ENCODE data around the gene SLC25A51.
"Not testable (repeated sequence)": the region's sequence is repeated elsewhere in the genome, so short reads cannot be mapped to it uniquely, and the experiment has no call there.

SLC25A51 gene

GRCh38 chr9:37919956-37920335 lies 16.0 kb upstream of the SLC25A51 start:
- DNase-seq (ENCODE audit: low read depth) = no peak

DNA sequence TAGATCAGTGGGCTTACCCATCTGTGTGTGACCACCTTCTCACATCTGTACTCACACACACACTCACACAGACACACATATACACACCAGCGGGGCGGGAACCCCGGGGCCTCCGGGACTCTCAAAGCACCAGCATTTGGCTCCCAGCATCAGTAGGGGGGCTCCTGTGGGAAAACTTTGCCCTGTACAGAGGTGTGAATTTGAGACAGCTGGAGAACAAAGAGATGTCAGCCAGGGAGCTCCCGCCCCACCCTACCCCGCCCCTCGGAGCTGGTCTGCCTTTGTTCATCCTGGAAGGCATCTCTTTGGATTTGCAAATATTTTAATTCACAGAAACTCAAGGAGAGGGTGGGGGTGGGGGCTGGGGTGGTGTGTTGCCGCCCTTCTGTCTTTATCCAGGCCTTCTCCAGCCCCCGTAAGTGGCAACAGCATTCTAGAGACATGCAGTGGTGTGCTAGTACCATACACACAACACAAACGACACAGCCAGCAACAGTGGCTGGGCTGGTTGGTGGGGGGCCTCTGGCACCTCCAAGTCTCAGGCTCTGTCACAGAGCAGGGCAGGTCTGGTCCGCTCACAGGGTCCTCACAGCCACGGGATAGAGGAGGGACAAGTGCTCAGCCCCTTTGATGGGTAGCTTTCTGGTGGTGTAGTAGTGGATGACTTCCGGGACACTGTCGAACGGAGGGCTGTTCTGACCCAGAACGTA lies 15.5 kb upstream of the SLC25A51 start:
- DNase-seq (ENCODE audit: low read depth) = no peak

DNA sequence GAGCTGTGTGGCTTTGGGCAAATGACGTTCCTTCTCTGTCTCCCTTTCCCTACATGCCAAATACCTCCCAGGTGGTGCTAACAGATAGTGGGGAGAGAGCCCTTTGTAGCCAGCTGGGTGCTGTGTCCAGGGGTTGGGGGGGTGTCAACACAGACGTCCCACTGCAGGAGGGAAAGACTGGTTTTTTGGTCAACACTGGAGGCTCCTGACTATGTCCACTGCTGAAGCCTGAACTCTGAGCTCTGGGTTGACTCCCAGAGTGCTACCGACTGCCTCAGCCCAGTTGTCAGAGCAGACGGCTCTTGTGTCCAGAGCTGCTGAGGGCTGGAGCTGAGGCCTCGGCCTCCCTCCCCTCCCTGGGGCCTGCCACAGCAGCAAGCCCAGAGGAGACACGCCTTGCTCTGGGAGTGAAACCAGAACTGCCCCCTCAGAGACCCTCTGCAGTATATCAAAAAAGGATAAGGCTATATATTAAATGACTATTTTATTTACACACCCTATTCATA lies 14.8 kb upstream of the SLC25A51 start:
- no peak for DNase-seq (ENCODE audit: low read depth)

GRCh38 chr9:37917801-37918664 lies 14.1 kb upstream of the SLC25A51 start:
- no peak for DNase-seq (ENCODE audit: low read depth)

- DNase-seq (ENCODE audit: low read depth) = no peak
These were observed 13.4 kb upstream of the SLC25A51 start for GRCh38 chr9:37917313-37917731.

GRCh38 chr9:37916471-37917312 lies 12.8 kb upstream of the SLC25A51 start:
- DNase-seq (ENCODE audit: low read depth) = no peak

- DNase-seq (ENCODE audit: low read depth) = no peak
These were observed 12.1 kb upstream of the SLC25A51 start for GRCh38 chr9:37915911-37916470.

GRCh38 chr9:37914701-37915358 lies 10.9 kb upstream of the SLC25A51 start:
- no peak for DNase-seq (ENCODE audit: low read depth)

DNA sequence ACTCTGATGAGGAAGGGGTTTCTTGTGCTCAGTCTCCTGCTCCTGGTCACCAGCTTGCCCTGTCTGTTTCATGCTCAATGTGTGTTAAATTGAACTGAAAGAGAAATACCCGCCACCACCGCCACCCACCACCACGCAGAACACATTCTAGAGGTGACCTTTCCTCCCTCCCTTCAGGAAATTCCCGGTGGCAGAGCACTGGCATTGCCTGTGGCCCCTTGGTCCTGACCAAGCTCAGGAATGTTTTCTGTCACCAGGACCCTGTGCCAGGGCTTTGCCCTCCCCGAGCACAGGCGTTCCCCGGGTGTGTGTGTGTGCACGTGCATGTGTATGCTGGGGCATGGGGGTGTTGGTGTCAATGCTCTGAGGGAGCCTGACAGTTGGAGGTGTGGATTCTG lies 10.2 kb upstream of the SLC25A51 start:
- no peak for DNase-seq (ENCODE audit: low read depth)

DNA sequence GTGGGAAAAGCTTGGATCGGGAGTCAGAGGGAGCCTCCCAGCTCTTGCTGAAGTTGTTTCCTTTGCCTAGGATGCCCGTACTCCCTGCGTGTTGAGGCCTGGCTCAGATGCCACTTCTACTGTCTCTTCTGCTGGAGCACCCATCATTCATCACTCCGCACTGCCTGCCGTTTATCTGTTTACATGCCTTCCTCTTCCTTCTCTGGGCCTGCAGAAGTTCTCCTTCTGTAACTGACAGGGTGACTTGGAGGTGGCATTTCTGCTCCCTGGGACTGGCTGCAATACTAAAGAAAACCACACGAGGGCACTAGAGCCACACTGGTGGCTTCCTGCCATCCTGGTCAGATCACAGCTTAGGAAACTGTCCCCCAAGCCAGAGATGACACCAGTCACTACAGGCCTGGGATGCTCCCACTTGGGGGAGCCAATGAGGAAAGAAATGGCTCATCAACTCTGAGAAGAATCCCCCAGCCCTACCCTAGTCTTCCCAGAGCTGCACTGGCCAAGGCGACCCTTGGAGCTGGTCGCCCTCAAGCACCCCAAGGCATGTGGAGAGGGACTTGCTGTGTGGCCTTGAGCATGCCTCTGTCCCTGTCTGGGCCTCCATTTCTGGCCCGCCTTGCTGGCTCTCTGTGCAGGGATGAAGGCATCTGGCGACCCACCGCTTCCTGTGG lies 9.7 kb upstream of the SLC25A51 start:
- peak; percentile 72 for DNase-seq (ENCODE audit: low read depth)

DNA sequence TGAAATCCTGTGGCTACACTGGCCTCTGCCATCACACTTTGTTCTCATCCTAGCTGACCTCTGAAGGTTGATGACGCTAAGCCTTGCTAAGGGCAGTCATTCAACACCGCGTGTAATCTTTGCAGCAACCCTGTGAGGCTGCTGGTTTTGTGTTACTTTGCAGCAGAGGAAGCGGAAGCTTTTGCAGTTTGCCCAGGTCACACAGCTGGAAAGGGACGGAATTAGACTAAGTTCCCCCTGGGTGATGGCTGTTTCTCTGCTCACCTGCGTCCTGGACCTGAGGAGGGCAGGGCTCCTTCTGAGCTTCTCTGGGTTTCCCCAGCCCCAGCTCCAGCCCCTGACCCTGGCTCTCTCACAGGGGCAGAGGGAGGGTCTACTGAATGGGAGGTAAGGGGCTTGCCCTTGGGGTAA lies 7.3 kb upstream of the SLC25A51 start:
- DNase-seq (ENCODE audit: low read depth) = no peak

DNA sequence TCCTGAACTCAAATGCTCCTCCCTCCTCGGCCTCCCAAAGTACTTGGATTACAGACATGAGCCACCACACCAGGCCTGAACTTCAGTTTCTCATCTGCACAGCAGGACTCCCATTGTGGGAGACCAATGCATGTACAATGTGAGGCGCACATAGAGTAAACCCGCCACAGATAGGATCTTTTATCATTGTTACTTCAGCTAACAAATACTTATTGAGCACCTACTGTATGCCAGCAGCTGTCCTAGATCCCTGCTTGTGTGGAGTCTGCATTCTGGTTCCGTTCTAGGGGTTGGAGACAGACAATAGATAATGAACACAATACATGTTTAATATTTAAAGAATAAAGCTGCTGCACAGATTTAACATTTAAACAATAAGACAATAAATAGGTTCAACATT lies 6.3 kb upstream of the SLC25A51 start:
- DNase-seq (ENCODE audit: low read depth) = no peak

DNA sequence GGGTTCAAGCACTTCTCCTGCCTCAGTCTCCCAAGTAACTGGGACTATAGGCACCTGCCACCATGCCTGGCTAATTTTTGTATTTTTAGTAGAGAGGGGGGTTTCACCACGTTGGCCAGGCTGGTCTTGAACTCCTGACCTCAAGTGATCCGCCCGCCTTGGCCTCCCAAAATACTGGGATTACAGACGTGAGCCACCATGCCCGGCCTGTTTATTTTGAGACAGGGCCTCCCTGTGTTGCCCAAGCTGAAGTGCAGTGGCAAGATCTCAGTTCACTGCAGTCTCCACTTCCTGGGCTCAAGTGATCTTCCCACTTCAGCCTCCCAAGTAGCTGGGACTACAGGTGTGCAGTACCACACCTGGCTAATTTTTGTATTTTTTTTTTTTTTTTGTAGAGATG lies 5.9 kb upstream of the SLC25A51 start:
- DNase-seq (ENCODE audit: low read depth) = not testable (repeated sequence)

GRCh38 chr9:37909326-37909725 lies 5.4 kb upstream of the SLC25A51 start:
- no peak for DNase-seq (ENCODE audit: low read depth)

- no peak for DNase-seq (ENCODE audit: low read depth)
These were observed 4.8 kb upstream of the SLC25A51 start for GRCh38 chr9:37908698-37909186.

- no peak for DNase-seq (ENCODE audit: low read depth)
These were observed 4.4 kb upstream of the SLC25A51 start for GRCh38 chr9:37908283-37908682.

GRCh38 chr9:37906312-37907239 lies 2.6 kb upstream of the SLC25A51 start:
- no peak for DNase-seq (ENCODE audit: low read depth)

GRCh38 chr9:37905776-37906175 lies 1.8 kb upstream of the SLC25A51 start:
- no peak for DNase-seq (ENCODE audit: low read depth)

- no peak for DNase-seq (ENCODE audit: low read depth)
These were observed 1.2 kb upstream of the SLC25A51 start for GRCh38 chr9:37905131-37905505.

Measured in stimulated activated CD8-positive, alpha-beta memory T cell treated with anti-CD3 and anti-CD28 coated beads, Interleukin-7, amount 100 ng/mL, for 24 hours (primary cell).